ENCODE data around the gene TMEM150C. TPM values are rescaled to one million over a fixed set of nuclear protein-coding genes. Genes with fewer than 3 reads are reported as not detected.

The TMEM150C gene
- total and polyA plus RNA-seq, 8 donors = 0.45 to 8.4 (median 3.9) TPM; not detected in 1

DNA sequence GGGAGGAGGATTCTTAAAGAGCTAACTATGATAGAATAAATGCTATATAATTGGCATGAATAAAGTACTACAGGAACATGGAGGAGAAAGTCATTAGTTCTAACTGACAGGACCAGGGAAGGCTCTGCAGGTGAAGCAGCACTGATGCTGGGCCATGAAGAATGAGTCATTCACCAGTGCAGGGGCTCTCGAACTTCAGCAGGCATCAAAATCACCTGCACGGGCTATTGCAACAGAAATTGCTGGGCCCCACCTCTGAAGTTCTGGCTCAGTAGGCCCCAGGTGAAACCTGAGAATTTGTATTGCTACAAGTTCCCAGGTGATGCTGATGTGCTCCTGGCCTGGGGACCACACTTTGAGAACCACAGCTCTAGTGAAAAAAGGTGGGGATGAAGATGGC, 33.7 kb downstream of the TMEM150C start:
- Histone ChIP-seq H3K27me3 (no peaks in the 10 kb centered on the region), H3K4me3 (no peak overlapping the region), H3K9me3 (no peaks in the 10 kb centered on the region), H3K27ac (no peak overlapping the region), H3K36me3 (no peaks in the 10 kb centered on the region), H3K4me1 (no peaks in the 10 kb centered on the region)
- no peak for DNase-seq
- TF ChIP-seq POLR2AphosphoS5 (IDR thresholded peaks at IDR 0.05) = no peak
- no peak for TF ChIP-seq CTCF (IDR thresholded peaks at IDR 0.05)
- no peak for TF ChIP-seq POLR2A (IDR thresholded peaks at IDR 0.05)
- TF ChIP-seq EP300 (IDR thresholded peaks at IDR 0.05) = no peak
- intact Hi-C loops (cut with DNase I; ENCODE audit: low total_unique reads) = no loop called here
- 64 to 80% (median 74%) methylated on average over 2 of the region's 2 CpGs for WGBS, 5 donors

- Histone ChIP-seq H3K36me3 (no peaks in the 10 kb centered on the region), H3K27me3 (no peaks in the 10 kb centered on the region), H3K27ac (no peak overlapping the region), H3K9me3 (no peaks in the 10 kb centered on the region), H3K4me1 (no peaks in the 10 kb centered on the region), H3K4me3 (no peak overlapping the region)
- no peak for DNase-seq
- 36 to 59% (median 45%) methylated on average over 4 of the region's 4 CpGs for WGBS, 5 donors
- TF ChIP-seq CTCF (IDR thresholded peaks at IDR 0.05) (no peak), POLR2A (IDR thresholded peaks at IDR 0.05) (no peak), EP300 (IDR thresholded peaks at IDR 0.05) (no peak), POLR2AphosphoS5 (IDR thresholded peaks at IDR 0.05) (no peak)
- intact Hi-C loops (cut with DNase I; ENCODE audit: low total_unique reads) = no loop called here
These were observed 36.4 kb downstream of the TMEM150C start for GRCh38 chr4:82525307-82525911.

- H3K9me3 ChIP-seq = no peaks in the 10 kb centered on the region
- no peaks in the 10 kb centered on the region for H3K27me3 ChIP-seq
- TF ChIP-seq POLR2A (IDR thresholded peaks at IDR 0.05) = no peak
- no peak for TF ChIP-seq CTCF (IDR thresholded peaks at IDR 0.05)
- no peak for TF ChIP-seq EP300 (IDR thresholded peaks at IDR 0.05)
- no peak for TF ChIP-seq POLR2AphosphoS5 (IDR thresholded peaks at IDR 0.05)
- no peak overlapping the region for H3K27ac ChIP-seq
- no peaks in the 10 kb centered on the region for H3K36me3 ChIP-seq
- intact Hi-C loops (cut with DNase I; ENCODE audit: low total_unique reads) = no loop called here
- WGBS, 5 donors = 47 to 65% (median 57%) methylated on average over 6 of the region's 6 CpGs
- DNase-seq = no peak
- no peaks in the 10 kb centered on the region for H3K4me1 ChIP-seq
- H3K4me3 ChIP-seq = no peak overlapping the region
These were observed 37.1 kb downstream of the TMEM150C start for GRCh38 chr4:82524570-82525152.

DNA sequence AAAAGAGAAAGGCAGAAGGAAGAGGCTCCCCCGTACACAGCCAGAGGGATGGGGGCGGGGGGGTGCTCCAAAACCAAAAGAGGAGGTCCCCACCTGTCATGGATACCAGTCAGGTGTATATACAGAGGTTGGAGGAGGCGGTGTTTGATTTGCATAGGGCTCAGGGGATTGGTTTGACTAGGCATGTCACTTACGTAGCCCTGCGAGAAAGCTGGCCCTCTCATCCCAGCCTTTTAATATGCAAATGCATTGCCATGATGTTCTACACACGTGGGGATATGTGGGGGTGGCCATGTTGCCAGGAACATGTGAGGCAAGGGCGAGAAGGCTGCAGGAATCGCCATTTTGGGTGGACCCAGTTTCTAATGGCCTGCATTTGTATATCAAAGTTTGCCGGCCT, 38.6 kb downstream of the TMEM150C start:
- no peak overlapping the region for H3K4me3 ChIP-seq
- no peaks in the 10 kb centered on the region for H3K36me3 ChIP-seq
- H3K4me1 ChIP-seq = no peaks in the 10 kb centered on the region
- no peaks in the 10 kb centered on the region for H3K27me3 ChIP-seq
- WGBS, 5 donors = 85 to 91% (median 88%) methylated on average over 9 of the region's 9 CpGs
- no peaks in the 10 kb centered on the region for H3K9me3 ChIP-seq
- H3K27ac ChIP-seq = no peak overlapping the region
- DNase-seq = no peak
- TF ChIP-seq POLR2AphosphoS5 (IDR thresholded peaks at IDR 0.05) (no peak), POLR2A (IDR thresholded peaks at IDR 0.05) (no peak)
- intact Hi-C loops (cut with DNase I; ENCODE audit: low total_unique reads) = no loop called here

DNA sequence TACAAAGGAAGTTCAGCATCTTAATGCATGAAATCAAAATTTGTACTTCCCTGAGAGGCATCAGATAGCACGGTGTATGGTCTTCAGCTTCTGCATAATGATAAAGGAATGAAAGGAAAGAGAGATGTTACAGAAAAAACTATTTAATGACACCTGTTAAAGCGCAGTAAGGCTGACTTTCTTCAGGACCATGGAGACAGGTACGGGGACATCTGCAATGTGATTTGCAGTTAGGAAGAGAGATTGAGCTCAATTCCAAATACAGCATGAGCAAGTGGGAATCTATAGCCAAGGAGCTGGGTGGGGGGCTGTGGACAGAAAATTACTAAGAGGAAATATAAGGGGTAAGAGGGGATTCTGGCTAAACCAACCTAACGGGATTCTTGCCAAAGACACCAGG, 39.3 kb downstream of the TMEM150C start:
- DNase-seq = no peak
- H3K27me3 ChIP-seq = no peaks in the 10 kb centered on the region
- H3K36me3 ChIP-seq = no peaks in the 10 kb centered on the region
- H3K4me3 ChIP-seq = no peak overlapping the region
- TF ChIP-seq CTCF (IDR thresholded peaks at IDR 0.05) (no peak), POLR2AphosphoS5 (IDR thresholded peaks at IDR 0.05) (no peak), EP300 (IDR thresholded peaks at IDR 0.05) (no peak), POLR2A (IDR thresholded peaks at IDR 0.05) (no peak)
- WGBS, 5 donors = 91 to 97% (median 95%) methylated on average over 4 of the region's 4 CpGs
- no peaks in the 10 kb centered on the region for H3K9me3 ChIP-seq
- no peaks in the 10 kb centered on the region for H3K4me1 ChIP-seq
- intact Hi-C loops (cut with DNase I; ENCODE audit: low total_unique reads) = no loop called here
- H3K27ac ChIP-seq = no peak overlapping the region

All from stomach (tissue), 9 donors.